ENCODE results near the gene PPP1CA.

The PPP1CA gene

GRCh38 chr11:67400942-67401494 lies 640 bp downstream of the PPP1CA start:
- Histone ChIP-seq H3K4me3 (replicated peaks; ENCODE audit: insufficient read depth, low read length) (peak overlapping the region; percentile 75), H3K27ac (replicated peaks) (peak overlapping the region; percentile 86), H3K27me3 (ENCODE audit: insufficient read depth, poor library complexity, severe bottlenecking) (no peaks in the 10 kb centered on the region)
- DNase-seq (ENCODE audit: low read depth in 1 of 2, low spot score in 1 of 2), result no peak
- TF ChIP-seq REST (IDR thresholded peaks at IDR 0.05; ENCODE audit: insufficient replicate concordance, low read depth), result no peak
- TF ChIP-seq GABPA (IDR thresholded peaks at IDR 0.05; ENCODE audit: low read depth), result no peak
- no peak for TF ChIP-seq SPI1 (IDR thresholded peaks at IDR 0.05; ENCODE audit: borderline replicate concordance, low read depth)
- no peak for TF ChIP-seq CTCF (IDR thresholded peaks at IDR 0.05; ENCODE audit: insufficient read depth, low read length)
- 0 out of 2 replicates have a peak, but pooled peaks have one; percentile 3 for TF ChIP-seq POLR2AphosphoS5 (IDR thresholded peaks at IDR 0.05; ENCODE audit: low read depth)

- DNase-seq (ENCODE audit: low read depth in 1 of 2, low spot score in 1 of 2), result peak in 1 of 2 experiments; percentile 44
- H3K27me3 ChIP-seq (ENCODE audit: insufficient read depth, poor library complexity, severe bottlenecking), result no peaks in the 10 kb centered on the region
- TF ChIP-seq POLR2AphosphoS5 (IDR thresholded peaks at IDR 0.05; ENCODE audit: low read depth), result peak; percentile 14; the same call in 1 of the 2 replicates
- TF ChIP-seq REST (IDR thresholded peaks at IDR 0.05; ENCODE audit: insufficient replicate concordance, low read depth), result no peak
- no peak for TF ChIP-seq GABPA (IDR thresholded peaks at IDR 0.05; ENCODE audit: low read depth)
- no peak for TF ChIP-seq CTCF (IDR thresholded peaks at IDR 0.05; ENCODE audit: insufficient read depth, low read length)
- TF ChIP-seq SPI1 (IDR thresholded peaks at IDR 0.05; ENCODE audit: borderline replicate concordance, low read depth), result no peak
- H3K27ac ChIP-seq (replicated peaks), result peak overlapping the region; percentile 86
- H3K4me3 ChIP-seq (replicated peaks; ENCODE audit: insufficient read depth, low read length), result peak overlapping the region; percentile 75
These were observed 1.3 kb downstream of the PPP1CA start for GRCh38 chr11:67400251-67400941.

- Histone ChIP-seq H3K4me3 (replicated peaks; ENCODE audit: insufficient read depth, low read length) (no peak overlapping the region), H3K27me3 (ENCODE audit: insufficient read depth, poor library complexity, severe bottlenecking) (no peaks in the 10 kb centered on the region), H3K27ac (replicated peaks) (peak overlapping the region; percentile 19; the same call in 1 of the 2 replicates)
- TF ChIP-seq POLR2AphosphoS5 (IDR thresholded peaks at IDR 0.05; ENCODE audit: low read depth), result peak; percentile 15; the same call in 1 of the 2 replicates
- no peak for TF ChIP-seq REST (IDR thresholded peaks at IDR 0.05; ENCODE audit: insufficient replicate concordance, low read depth)
- TF ChIP-seq CTCF (IDR thresholded peaks at IDR 0.05; ENCODE audit: insufficient read depth, low read length), result no peak
- DNase-seq (ENCODE audit: low read depth in 1 of 2, low spot score in 1 of 2), result no peak
These were observed 2.7 kb downstream of the PPP1CA start for GRCh38 chr11:67398661-67399563.
